H1 (cell line): ENCODE results near the gene HADH. TPM values are rescaled to one million over a fixed set of nuclear protein-coding genes. Genes with fewer than 3 reads are reported as not detected.

Experiments
- CHD1 ChIP-seq: IDR thresholded peaks from 2 replicates; pipeline ENCODE4 v1.6.1; 2012; ENCODE audit warnings: low read depth, low read length, improper control_type of control experiment
- CHD7 ChIP-seq: fragments of 300-600 bp; sonication (generic); IDR thresholded peaks from 2 replicates; pipeline ENCODE4 v1.7.1; 2012; ENCODE audit warnings: low read length, moderate library complexity, mild to moderate bottlenecking, inconsistent platforms; ENCODE audit not compliant: insufficient replicate concordance
- HDAC6 ChIP-seq: IDR thresholded peaks from one replicate; pipeline ENCODE4 v1.7.1; 2012; ENCODE audit warnings: low read depth, mild to moderate bottlenecking, inconsistent platforms, low read length, moderate library complexity
- JUND ChIP-seq: IDR thresholded peaks from 2 replicates; pipeline ENCODE4 v1.6.1; 2011; ENCODE audit warnings: mild to moderate bottlenecking, improper control_type of control experiment, low read length
- NRF1 ChIP-seq: IDR thresholded peaks from 2 replicates; pipeline ENCODE4 v1.6.1; 2011; ENCODE audit warnings: mild to moderate bottlenecking, low read depth, low read length, improper control_type of control experiment
- RBBP5 ChIP-seq: IDR thresholded peaks from 2 replicates; pipeline ENCODE4 v1.7.1; 2012; ENCODE audit warnings: low read depth, mild to moderate bottlenecking, inconsistent platforms, low read length, moderate library complexity, borderline replicate concordance
- RFX5 ChIP-seq: IDR thresholded peaks from 2 replicates; pipeline ENCODE4 v1.6.1; 2011; ENCODE audit warnings: low read depth, low read length, improper control_type of control experiment, borderline replicate concordance
- polyA plus RNA-seq, 7 experiments: library from polyadenylated mRNA; depleted of rRNA in 3 of 7; stranded (reverse) in 5 of 7; unstranded in 2 of 7; fragments of >200 nt in 5 of 7; fragments of 200-250 nt in 2 of 7; gene quantifications; 1 replicate in 5 of 7; 2 replicates in 1 of 7; 4 replicates in 1 of 7; pipeline versions ENCODE4 v1.2.1 to v1.2.3, GENCODE V29; 2011 to 2013; ENCODE audit warnings: missing spikeins in 2 of 7, mixed read lengths in 2 of 7
- total RNA-seq: library from RNA; stranded (reverse); fragmentation: NEBNext Ultra II Directional; extraction: Animal tissue kit (Norgen Biotek cat#: 25700); gene quantifications from 2 replicates; pipeline ENCODE4 v1.2.1, GENCODE V29; 2021

The HADH gene
- total and polyA plus RNA-seq, 2 of the 8 experiments (the other 6 are each of a cell fraction or from before 2014, with no cell fraction given): 47.5 to 54.4 TPM

- no peak for TF ChIP-seq CHD7
- TF ChIP-seq HDAC6: no peak
- TF ChIP-seq JUND: no peak
- no peak for TF ChIP-seq CHD1
- TF ChIP-seq NRF1: no peak
- TF ChIP-seq RBBP5: no peak
- TF ChIP-seq RFX5: no peak
Measured at GRCh38 chr4:107996949-107997788, 7.5 kb downstream of the HADH start (continued).
